HG03139 (cell line): ENCODE data around the gene ADAMTS14.
"Not testable (repeated sequence)": the region's sequence is repeated elsewhere in the genome, so short reads cannot be mapped to it uniquely, and the experiment has no call there.

Source experiments
- ATAC-seq: cut with Tn5 transposase; IDR thresholded peaks from one replicate; pipeline ENCODE4 v1.9.1; 2021; ENCODE audit not compliant: unreplicated experiment

Gene ADAMTS14

DNA sequence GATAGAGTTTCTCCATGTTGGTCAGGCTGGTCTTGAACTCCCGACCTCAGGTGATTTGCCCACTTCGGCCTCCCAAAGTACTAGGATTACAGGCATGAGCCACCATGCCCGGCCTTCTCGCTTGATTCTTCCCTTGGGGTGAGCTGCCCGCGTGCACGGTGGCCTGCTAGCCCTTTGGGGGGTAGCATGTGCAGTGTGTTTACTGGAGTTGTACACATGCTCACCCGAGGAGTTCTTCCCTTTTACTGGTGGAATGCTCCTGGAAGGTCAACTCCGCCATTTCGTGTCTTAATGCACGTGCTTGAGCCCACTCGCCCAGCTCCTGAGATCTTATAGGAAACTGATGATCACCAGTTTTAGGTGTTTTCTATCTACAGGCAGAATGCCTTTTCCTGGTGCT, 17.0 kb upstream of the ADAMTS14 start:
- ATAC-seq: no peak

DNA sequence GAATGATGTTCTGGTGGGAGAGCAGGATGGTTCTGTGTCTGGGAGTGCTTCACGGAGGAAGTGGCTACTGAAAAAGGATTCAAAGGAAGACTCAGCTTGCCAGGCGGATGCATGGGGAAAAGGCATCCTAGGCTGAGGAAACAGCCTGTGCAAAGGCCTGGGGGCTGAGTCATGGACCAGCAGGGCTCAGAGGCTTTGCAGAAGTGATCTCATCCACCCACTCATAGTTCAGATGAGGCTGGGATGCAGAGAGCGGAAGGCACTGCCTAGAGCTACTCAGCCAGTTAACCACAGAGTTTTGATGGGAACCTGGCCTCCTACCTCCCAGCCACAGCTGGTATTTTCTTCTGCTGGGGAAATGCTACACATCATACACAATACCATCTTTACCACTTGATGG, 15.8 kb upstream of the ADAMTS14 start:
- peak; percentile 70 for ATAC-seq

DNA sequence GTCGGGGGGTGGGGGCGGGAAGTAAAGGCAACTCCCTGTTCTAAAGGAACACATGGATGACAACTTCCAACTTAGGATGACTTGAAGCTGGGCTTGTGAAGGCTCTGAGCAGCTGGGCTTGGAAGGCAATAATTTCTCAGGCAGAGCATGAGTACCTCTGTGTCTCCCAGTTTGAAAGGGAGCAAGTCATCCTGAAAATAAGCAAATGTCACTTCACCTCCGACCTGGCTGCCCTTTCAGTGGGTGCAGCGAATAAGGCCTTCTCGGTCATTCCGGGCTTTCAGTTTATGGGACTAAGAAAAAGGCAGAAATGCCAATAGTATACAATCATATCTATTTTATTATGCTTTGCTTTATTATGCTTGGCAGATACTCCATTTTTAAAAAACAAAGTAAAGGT, 15.3 kb upstream of the ADAMTS14 start:
- no peak for ATAC-seq

DNA sequence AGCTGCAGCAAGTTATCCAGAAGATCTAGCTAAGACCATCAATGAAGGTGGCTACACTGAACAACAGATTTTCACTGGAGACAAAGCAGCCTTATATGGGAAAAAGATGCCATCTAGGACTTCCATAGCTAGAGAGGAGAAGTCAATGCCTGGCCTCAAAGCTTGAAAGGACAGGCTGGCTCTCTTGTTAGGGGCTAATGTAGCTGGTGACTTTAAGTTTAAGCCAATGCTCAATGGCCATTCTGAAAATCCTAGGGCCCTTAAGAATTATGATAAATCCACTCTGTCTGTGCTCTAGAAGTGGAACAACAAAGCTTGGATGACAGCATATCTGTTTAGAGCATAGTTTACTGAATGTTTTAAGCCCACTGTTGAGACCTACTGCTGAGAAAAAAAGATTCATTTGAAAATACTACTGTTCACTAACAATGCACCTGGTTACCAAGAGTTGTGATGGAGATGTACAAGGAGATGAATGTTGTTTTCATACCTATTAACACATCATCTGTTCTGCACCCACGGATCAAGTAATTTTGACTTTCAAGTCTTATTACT, 13.6 kb upstream of the ADAMTS14 start:
- no peak for ATAC-seq

DNA sequence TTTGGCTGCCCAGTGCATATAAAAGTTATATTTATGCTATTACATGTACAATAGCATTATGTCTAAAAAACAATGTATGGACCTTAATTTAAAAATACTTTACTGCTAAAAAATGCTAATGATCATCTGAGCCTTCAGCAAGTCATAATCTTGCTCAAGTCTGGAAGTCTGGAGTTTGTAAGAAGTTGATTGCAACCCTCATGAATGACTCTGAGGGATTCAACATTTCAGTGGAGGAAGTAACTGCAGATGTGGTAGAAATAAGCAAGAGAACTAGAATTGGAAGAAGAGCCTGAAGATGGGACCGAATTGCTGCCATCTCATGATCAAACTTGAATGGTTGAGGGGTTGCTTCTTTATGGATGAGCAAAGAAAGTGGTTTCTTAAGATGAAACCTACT, 13.0 kb upstream of the ADAMTS14 start:
- ATAC-seq: no peak

DNA sequence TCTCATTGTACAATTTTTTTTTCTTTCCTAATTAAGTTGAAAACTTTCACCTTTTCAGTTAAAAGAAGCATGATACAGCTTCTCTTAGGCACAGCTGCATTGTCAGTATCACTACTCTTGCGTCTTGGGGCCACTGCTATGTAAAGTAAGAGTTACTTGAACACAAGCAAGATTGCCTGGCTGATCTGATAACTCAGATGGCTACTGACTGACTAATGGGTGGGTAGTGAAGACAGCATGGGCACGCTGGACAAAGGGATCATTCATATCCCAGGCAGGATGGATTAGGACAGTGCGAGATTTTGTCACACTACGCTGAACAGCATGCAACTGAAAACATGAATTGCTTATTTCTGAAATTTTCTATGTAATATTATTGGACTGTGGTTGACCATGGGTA, 11.6 kb upstream of the ADAMTS14 start:
- ATAC-seq: no peak

DNA sequence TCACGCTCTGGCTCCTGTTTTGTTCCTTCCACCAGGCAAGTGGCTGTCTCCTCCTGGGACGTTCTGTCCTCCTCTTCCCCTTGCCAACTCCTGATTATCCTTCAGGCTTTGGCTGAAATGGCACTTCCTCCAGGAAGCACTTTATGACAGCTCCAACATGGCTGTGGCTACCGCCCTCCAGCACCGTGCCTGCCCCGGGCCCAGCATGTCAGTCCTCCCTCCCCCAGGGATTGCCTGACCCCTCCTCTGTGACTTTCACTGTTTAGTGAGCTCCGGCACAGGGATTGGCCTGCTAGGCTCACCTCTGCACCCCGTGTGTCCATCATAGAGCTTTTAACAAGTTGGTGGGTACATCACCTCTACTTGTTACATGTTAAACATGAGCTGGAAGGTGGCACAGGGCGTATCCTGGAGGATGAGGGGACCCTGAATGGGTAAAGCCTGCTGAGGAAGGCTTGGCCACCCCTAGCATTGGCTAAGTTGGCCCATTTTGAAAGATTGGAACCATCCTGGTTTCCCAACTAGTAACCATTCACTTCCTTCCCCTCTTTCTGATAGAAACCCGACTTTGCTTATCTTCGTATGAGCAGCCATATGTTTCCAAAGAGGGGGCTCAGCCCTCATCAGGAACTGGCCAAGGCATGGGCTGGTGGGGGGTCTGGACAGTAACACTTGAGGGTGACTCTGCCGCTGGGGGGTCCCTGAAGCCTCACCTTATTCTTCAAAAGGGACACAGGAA, 10.5 kb upstream of the ADAMTS14 start:
- ATAC-seq: no peak

DNA sequence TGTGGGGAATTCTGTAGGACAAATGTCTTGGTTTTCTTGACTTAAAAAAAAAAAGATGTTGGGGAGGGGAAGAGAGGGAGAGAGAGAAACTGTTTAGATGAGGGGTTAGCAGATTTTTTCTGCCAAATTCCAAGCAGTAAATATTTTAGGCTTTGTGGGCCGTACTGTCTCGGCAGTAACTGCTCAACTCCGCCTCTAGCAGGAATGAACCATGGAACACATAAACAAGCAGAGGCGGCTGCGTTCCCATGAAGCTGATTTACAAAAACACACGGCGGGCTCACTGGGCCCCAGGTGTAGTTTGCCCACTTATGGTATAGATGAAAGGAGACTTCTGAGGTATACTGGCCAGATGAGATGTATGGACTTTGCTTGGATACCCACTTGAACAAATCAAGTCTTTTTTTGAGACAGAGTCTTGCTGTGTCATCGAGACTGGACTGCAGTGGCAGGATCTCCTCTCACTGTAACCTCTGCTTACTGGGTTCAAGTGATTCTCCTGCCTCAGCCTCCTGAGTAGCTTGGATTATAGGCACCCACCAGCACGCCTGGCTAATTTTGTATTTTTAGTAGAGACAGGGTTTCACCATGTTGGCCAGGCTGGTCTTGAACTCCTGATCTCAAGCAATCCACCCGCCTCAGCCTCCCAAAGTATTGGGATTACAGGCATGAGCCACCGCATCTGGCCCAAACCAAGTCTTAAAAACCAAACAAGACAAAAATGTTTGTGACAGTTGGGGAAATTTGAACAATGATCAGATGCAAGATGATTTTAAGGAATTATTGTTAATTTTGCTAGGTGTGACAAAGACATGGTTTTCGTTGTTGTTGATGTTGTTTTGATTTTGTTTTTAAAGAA, 9.7 kb upstream of the ADAMTS14 start:
- no peak for ATAC-seq

DNA sequence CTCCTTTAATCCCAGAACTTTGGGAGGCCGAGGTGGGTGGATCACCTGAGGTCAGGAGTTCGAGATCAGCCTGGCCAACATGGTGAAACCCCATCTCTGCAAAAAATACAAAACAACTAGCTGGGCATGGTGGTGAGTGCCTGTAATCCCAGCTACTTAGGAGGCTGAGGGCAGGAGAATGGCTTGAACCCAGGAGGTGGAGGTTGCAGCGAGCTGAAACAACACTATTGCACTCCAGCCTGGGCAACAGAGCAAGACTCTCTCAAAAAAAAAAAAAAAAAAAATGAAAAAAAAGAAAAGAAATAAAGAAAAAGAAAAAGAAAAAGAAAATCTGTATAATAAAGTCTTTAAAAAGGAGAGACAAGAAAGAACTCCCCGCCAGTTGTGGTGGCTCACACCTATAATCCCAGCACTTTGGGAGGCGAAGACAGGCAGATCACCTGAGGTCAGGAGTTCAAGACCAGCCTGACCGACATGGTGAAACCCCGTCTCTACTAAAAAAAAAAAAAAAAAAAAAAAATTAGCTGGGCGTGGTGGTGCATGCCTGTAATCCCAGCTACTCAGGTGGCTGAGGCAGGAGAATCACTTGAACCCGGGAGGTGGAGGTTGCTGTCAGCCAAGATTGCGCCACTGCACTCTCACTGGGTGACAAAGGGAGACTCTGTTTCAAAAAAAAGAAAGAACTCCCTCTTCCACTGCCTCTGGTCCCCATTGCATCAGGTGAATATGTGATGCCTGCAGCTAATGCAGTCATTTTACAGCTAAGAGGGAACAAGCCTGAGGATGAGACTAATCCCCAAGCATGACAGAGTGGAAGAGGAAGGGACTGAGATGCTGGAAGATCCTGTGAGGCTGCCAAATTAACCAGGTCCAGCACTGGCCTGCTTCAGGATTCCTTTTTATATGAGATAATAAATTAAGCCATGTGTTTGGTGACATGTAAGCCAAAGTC, 8.6 kb upstream of the ADAMTS14 start:
- not testable (repeated sequence) for ATAC-seq

DNA sequence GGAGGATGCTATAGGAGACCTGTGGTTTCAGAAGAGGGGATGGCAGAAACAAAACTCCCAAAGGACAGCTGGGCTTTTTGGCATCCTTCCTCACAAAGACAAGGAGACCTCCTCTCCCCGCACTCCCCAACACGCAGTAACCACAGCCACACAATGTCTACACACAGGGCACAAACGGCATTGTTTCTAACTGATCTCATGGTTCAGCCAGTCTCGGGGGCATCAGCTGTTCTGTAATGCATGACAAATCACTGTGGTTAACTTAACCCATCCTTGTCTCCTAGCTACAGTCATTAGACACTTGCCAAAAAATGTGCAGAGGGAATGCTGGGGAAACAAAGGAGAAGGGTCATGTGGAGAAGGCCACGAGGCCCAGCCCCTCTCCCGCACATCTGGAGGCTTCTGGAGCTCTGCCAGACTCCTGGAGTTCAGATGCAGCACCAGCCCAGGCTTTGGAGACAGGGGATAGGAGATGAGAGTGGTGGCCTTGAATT, 7.6 kb upstream of the ADAMTS14 start:
- no peak for ATAC-seq

DNA sequence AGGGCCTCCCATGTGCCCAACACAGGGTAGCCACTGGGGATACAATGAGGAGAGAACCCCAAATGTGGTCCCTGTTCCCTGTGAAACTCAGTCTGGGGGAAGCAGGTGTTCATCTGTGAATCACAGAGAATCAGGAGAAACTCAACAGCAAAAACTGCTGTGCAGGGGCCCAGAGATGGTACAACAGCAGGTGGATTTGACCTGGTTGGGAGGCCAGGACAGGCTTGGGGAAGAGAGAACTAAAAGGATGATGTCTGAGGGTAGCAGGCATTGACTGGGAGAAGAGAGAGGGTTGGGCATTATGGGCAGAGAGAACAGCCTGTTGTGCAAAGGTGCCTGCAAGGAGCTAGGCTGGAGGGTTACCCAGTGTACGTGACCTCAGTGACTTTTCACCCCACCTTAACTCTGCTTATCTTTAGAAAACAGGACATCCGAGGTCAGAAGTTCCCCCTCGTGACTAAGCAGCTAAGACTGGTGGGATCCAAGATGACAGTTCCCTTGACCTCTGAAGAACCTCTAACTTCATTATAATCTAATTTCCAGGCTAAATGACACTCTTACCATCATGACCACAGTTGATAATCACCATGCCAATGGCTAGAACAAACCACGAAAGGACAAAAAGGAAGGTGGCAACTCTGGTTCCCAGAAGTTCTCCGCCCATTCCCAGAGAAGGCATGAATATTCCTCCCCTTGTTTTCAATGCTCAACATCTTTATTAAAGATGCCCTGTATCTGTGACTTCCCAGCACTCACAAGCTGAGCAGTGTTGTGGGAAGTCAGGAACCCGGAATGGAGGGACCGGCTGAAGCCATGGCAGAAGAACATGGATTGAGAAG, 5.1 kb upstream of the ADAMTS14 start:
- no peak for ATAC-seq

DNA sequence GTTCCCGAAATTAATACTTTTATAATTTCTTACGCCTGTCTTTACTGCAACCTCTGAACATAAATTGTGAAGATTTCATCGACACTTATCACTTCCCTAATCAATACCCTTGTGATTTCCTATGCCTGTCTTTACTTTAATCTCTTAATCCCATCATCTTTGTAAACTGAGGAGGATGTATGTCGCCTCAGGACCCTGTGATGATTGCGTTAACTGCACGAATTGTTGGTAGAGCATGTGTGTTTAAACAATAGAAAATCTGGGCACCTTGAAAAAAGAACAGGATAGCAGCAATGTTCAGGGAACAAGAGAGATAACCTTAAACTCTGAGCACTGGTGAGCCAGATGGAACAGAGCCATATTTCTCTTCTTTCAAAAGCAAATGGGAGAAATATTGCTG, 4.5 kb upstream of the ADAMTS14 start:
- not testable (repeated sequence) for ATAC-seq

DNA sequence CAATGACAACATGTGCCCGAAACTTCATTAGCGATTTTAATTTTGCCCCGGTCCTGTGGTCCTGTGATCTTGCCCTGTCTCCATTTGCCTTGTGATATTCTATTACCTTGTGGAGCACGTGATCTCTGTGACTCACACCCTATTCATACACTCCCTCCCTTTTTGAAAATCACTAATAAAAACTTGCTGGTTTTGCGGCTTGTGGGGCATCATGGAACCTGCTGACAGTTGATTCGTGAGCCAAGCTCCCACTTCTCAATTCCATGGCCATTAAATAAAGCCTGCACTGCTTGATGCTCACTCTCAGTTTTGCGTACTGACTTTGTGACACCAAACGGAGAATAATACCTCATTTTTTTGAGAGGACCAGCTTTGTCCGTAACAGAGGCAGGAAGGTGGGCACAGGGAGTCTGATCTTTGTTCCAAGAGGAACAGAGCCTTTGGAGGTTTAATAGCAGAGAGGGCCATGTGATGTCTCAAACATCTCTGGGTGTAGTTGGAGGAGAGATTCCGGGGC, 3.8 kb upstream of the ADAMTS14 start:
- no peak for ATAC-seq

DNA sequence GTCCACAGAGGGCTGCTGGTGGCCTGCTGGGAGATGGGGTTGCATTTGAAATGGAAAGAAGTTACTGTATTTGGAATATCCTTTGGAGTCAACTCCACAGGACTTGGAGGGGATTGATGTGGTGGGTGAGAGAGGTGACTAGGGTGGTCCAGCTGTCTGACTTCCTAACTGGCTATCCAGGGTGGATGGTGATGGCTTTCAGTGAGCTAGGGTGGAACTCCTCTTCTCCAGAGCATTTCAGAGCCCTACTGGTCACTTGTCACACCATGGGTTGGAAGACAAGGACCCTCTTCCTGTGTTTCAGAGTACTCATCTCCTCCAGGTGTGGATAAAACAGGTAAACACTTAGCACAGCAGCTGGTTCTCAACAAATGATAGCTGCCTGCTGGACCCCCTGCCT, 3.3 kb upstream of the ADAMTS14 start:
- no peak for ATAC-seq

DNA sequence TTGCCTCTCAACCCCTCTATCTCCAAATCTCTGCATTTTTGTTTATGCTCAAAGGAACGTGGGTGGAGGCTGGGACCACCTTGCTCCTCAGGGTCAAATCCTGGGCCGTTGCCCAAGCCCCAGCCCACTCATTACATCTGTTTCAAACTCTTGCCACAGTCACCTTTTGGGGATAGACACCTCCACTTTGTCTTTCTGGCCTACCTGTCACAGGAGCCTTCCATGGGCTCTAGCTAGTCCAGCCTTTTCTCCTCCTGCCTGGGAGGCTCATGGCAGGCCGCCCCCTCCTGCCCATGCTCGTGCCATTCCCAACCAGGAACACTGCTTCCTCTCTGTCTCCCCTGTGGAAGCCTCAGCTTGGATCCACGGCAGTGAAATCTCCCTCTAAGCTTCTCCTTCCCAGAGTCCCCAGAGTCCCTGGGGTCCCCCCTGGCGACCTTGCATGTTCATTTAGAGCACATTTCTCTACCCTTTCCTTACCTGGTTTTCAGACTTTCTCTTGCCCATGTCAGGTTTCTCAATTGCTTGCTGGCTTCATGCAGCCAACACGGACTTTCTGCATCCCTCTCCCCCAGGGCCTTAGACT, 2.5 kb upstream of the ADAMTS14 start:
- no peak for ATAC-seq

DNA sequence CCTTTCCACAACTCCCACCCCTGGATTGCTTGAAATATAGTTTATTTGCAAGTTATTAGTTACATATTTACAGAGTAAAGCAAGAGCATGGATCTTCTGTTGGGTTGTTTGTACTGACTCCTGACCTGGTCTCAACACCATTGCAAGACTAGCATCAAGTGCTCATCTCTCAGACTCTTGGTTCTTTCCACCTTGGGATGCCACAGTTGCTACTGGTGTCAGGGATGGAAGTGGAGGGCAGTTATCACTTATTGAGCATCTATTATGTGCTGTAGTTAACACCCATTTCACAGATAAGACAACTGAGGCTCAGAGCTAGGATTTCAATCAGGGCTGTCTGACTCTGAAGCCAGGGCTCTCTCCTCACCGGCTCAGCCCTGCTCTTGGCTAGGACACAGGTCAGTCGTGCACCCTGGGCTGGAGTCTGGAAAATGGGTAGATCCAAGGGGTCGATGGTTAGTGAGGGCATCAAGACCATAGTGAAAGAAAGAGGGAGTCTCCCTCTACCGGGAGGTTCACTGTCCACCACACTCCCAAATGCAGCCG, 614 bp upstream of the ADAMTS14 start:
- no peak for ATAC-seq

DNA sequence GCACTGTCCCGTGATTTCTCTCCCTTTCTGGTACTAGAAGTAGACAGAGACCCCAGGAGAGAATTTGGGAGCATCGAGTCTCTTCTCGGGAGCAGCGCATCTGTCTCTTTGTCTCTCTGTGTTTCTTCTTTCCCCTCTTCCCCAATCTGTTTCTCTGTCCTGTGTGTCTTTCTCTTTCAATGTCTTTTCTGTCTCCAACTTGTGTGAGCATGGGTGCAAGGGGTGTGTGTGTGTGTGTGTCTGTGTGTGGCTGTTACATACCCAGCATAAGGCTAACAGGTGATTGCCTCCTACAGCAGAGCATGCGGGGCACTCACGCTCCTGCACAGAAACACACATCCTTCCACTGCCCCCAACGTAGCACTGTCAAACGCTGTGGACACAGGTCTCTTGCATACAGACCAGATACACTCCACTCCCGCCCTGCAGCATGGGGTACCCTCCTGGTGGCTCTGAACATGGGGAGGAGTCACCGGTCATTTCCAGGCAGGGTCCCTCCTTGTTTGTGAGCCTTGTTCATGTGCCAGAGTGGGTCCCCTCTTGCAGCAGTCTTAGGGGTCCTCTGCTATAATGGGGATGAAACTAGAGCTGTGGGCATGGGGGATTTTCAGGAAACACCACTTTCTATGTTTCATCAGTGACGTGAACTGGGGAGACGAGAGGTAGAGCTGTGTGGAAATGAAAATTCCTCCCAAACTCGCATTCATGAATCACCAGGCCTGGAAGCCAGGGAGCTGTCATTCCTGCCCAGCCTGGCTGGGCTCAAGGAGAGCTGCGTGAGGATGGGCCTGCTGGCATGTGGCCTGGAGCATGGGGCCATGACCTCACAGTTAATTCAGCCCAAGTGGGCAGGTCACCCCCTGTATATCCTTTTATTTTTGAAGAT, 980 bp downstream of the ADAMTS14 start:
- no peak for ATAC-seq

DNA sequence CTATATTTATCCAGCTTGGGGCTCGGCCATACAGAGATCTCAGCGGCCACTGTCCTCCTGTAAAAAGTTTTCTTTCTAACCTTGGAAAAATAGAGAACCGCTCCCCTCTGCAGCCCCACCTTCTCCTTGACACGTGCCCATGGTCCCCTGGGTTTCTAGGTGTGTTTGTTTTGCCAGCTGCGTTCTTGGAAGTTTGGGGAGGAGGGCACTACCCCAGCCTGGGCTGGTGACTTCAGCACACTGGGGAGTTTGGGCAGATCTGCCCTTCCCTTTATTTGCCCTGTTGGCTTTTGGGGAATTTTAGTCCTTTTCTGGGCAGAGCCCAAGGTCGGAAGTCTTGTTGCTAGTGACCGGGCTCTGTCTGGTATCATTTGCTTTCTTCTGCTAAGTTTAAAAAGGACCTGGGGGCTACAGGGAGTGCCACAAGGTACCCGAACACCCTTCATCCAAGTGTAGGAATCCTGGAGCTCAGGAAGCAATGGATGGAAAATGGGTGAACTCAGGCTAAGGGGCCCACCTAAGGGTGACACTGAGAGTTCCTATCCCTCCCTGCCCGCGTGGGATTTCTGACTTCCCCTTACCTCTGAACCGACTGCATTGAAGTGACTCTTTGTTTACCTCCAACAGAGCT, 1.7 kb downstream of the ADAMTS14 start:
- no peak for ATAC-seq
